Erythroblast (primary cell): ENCODE measurements around the gene FRMPD2.
"Not testable (repeated sequence)": the region's sequence is repeated elsewhere in the genome, so short reads cannot be mapped to it uniquely, and the experiment has no call there.

Experiments used
- DNase-seq, 2 experiments: peaks; one replicate each; lab custom pipeline; 2025; lab: John Stamatoyannopoulos, UW

FRMPD2 gene

GRCh38 chr10:48143721-48144642 is 130.5 kb downstream of the FRMPD2 start:
- not testable (repeated sequence) for DNase-seq

DNA sequence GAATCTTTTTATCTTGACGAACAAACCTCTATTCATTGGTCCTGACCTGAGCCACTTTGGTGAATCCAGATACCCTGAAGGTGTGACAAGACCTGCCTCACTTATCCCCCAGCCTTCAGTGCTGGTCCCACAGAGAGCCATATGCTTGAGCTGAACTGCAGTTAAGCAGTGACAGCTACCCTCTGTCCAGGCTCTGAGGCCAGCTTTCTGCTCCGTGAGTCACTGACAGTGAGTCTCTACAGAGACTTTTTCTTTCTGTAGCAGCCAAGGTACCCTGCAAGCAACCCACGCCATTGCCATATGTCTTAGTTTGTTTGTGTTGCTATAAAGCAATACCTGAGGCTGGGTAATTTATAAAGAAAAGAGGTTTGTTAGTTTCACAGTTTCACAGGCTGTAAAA is 133.5 kb downstream of the FRMPD2 start:
- DNase-seq, result not testable (repeated sequence)

GRCh38 chr10:48139953-48140850 is 134.3 kb downstream of the FRMPD2 start:
- DNase-seq, result not testable (repeated sequence)

DNA sequence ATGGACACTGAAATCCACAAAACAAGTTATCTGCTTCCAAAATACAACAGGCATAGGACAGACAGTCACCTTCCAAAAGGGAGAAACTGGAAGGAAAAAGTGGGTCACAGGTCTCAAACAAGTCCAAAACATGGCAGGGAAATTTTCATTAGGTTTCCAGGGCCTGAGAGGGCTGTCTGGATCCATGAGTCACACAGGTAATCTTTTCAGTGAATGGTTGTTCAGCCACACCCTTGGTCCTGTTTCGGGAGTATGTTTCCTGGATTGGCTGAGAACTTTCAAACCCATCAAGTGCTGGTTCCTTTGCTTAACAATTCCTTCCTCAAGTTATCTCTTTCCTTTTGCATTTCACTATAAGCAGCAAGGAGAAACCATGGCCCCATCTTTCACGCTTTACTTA is 145.5 kb downstream of the FRMPD2 start:
- not testable (repeated sequence) for DNase-seq

DNA sequence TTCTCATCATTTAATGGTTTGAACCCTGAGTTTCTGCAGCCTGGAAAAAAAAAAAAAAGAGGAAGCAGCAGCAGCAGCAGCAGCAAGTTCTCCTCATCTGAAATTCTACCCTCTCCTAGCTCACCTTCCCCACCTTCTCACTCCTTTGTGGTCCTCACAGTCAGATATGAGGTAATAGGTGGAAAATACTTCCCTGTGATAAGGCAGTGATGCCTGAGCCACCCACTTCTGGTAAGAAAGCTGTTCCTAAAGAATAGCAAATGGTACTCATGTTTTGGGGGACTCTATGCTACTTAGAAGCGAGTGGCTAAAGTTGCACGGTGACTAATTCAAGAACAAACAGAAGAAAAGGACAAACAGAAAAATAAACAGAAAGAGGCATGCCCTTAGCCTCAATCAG is 148.2 kb downstream of the FRMPD2 start:
- DNase-seq, result not testable (repeated sequence)

- DNase-seq, result not testable (repeated sequence)
Observed at GRCh38 chr10:48125631-48126030, 148.9 kb downstream of the FRMPD2 start.

DNA sequence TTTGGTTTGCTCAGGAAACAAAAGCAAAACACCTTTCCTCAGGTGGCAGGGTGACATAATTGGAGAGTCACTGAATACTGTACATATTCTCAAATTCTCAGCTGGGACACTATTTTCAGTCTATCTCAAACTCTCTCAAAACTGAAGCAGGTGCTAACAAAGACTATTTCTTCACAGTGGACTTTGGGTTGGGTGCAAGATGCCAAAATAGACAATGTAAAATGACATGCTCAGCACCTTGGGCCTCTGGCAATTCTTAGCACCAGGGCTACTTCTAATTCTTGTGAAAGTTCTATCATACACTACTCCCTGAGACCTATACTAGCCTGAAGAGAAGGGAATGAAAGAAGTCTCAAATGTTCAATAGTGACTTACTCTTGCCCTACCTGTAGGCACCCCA is 151.9 kb downstream of the FRMPD2 start:
- DNase-seq, result not testable (repeated sequence)

DNA sequence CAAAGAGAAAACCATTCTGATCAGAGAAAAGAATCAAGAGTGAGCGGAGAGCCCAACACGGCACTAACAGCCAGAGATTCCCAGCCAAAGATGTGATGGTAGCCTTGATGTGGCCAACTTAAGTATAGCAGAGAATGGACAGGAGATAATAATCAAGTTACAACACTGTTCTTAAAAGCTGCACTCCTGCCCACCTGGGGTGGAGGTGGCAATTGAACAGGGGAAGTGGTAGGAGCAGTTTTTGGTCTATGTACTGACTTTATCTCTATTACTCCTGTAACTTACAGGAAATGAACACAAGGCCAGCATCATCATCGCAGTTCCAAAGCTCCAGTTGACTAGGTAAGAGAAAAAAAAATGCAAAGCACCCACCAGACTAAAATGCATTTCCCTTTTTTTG is 164.2 kb downstream of the FRMPD2 start:
- not testable (repeated sequence) for DNase-seq
